Tibial nerve (tissue), 4 donors: Measurements from ENCODE around the gene PIH1D1. TPM values are rescaled to one million over a fixed set of nuclear protein-coding genes. Genes with fewer than 3 reads are reported as not detected.

Source experiments
- DNase-seq, 2 donors: peaks; one replicate each; pipeline ENCODE4 v3.0.0-alpha.2; 2019; ENCODE audit warnings: low spot score in 2 of 2
- H3K27ac ChIP-seq, 4 donors: fragments of 200-600 bp; sonication (generic) in 3 of 4; one replicate each; pipeline ENCODE4 v1.5.1; 2017 to 2019; ENCODE audit warnings: mild to moderate bottlenecking in 1 of 4
- H3K27me3 ChIP-seq, 2 donors: fragments of 200-600 bp; sonication (generic) in 1 of 2; one replicate each; pipeline versions ENCODE4 v1.5.1 to v1.6.0; 2017 to 2019
- H3K36me3 ChIP-seq, 3 donors: fragments of 200-600 bp; sonication (generic); one replicate each; pipeline ENCODE4 v1.5.1; 2018 to 2019
- H3K4me1 ChIP-seq, 4 donors: fragments of 200-600 bp; sonication (generic) in 3 of 4; one replicate each; pipeline ENCODE4 v1.5.1; 2017 to 2019
- H3K4me3 ChIP-seq, 4 donors: fragments of 200-600 bp; sonication (generic) in 3 of 4; one replicate each; pipeline ENCODE4 v1.5.1; 2017 to 2019; ENCODE audit warnings: mild to moderate bottlenecking in 1 of 4, moderate library complexity in 1 of 4
- H3K9me3 ChIP-seq, 4 donors: fragments of 200-600 bp; sonication (generic) in 3 of 4; one replicate each; pipeline ENCODE4 v1.5.1; 2017 to 2019
- CTCF ChIP-seq, 5 experiments: fragments of 200-600 bp in 3 of 5; fragments of 450-650 bp in 2 of 5; sonication (generic) in 3 of 5; IDR thresholded peaks; one replicate each; pipeline ENCODE4 v1.5.1; 2016 to 2019; ENCODE audit warnings: antibody characterized with exemption in 5 of 5, mild to moderate bottlenecking in 3 of 5, moderate library complexity in 2 of 5
- EP300 ChIP-seq, 2 donors: sonication (generic); formaldehyde crosslinking; IDR thresholded peaks; one replicate each; pipeline ENCODE4 v1.6.1; 2017; ENCODE audit warnings: antibody characterized with exemption in 2 of 2, mild to moderate bottlenecking in 1 of 2
- POLR2A ChIP-seq, 2 donors: fragments of 450-650 bp; IDR thresholded peaks; one replicate each; pipeline ENCODE4 v1.6.1; 2017; ENCODE audit warnings: antibody characterized with exemption in 2 of 2, mild to moderate bottlenecking in 2 of 2, moderate library complexity in 2 of 2
- WGBS, 2 donors: methylation state at CpG; one replicate each; pipeline ENCODE4 v1.1.5; 2018; 5-methylcytosine and 5-hydroxymethylcytosine counted together
- total RNA-seq, 4 donors: library from RNA; depleted of rRNA; stranded (reverse); fragments of >200 nt; gene quantifications; one replicate each; pipeline ENCODE4 v1.1.0, GENCODE V29; 2016

The PIH1D1 gene
- total RNA-seq, 4 donors from 2014 or later, result 85.0 to 128 (median 110) TPM

GRCh38 chr19:49428547-49429451 lies 22.8 kb downstream of the PIH1D1 start:
- no peaks in the 10 kb centered on the region for H3K9me3 ChIP-seq
- 9 to 18% methylated on average over 17 to 28 of the region's 29 CpGs for WGBS, 2 donors
- peaks cover 0 to 4% (median 0%) of the 10 kb centered on the region in 3 donors for H3K36me3 ChIP-seq
- peaks cover 0 to 22% (median 4%) of the 10 kb centered on the region in 4 donors for H3K4me1 ChIP-seq
- peaks cover 5 to 100% of the 10 kb centered on the region in 2 donors for H3K27me3 ChIP-seq
- no peak overlapping the region for H3K4me3 ChIP-seq
- no peak for DNase-seq
- no peak for TF ChIP-seq POLR2A (IDR thresholded peaks at IDR 0.05)
- no peak for TF ChIP-seq CTCF (IDR thresholded peaks at IDR 0.05)
- TF ChIP-seq EP300 (IDR thresholded peaks at IDR 0.05), result no peak
- H3K27ac ChIP-seq, result no peak overlapping the region

- 3% methylated on average over 42 to 43 of the region's 45 CpGs for WGBS, 2 donors
- H3K4me3 ChIP-seq, result no peak overlapping the region
- no peak for DNase-seq
- H3K27me3 ChIP-seq, result peaks cover 5 to 100% of the 10 kb centered on the region in 2 donors
- H3K4me1 ChIP-seq, result peaks cover 0 to 30% (median 11%) of the 10 kb centered on the region in 4 donors
- H3K9me3 ChIP-seq, result no peaks in the 10 kb centered on the region
- no peak overlapping the region for H3K27ac ChIP-seq
- peaks cover 0 to 4% (median 0%) of the 10 kb centered on the region in 3 donors for H3K36me3 ChIP-seq
- TF ChIP-seq CTCF (IDR thresholded peaks at IDR 0.05) (no peak), POLR2A (IDR thresholded peaks at IDR 0.05) (no peak), EP300 (IDR thresholded peaks at IDR 0.05) (no peak)
These were observed 23.6 kb downstream of the PIH1D1 start for GRCh38 chr19:49427855-49428546.

- H3K27ac ChIP-seq, result no peak overlapping the region
- H3K27me3 ChIP-seq, result peaks cover 5 to 100% of the 10 kb centered on the region in 2 donors
- peaks cover 0 to 4% (median 0%) of the 10 kb centered on the region in 3 donors for H3K36me3 ChIP-seq
- no peaks in the 10 kb centered on the region for H3K9me3 ChIP-seq
- 43 to 76% methylated on average over 3 to 11 of the region's 12 CpGs for WGBS, 2 donors
- no peak for DNase-seq
- peaks cover 0 to 34% (median 17%) of the 10 kb centered on the region in 4 donors for H3K4me1 ChIP-seq
- H3K4me3 ChIP-seq, result no peak overlapping the region
- TF ChIP-seq CTCF (IDR thresholded peaks at IDR 0.05) (no peak), POLR2A (IDR thresholded peaks at IDR 0.05) (no peak), EP300 (IDR thresholded peaks at IDR 0.05) (no peak)
These were observed 24.3 kb downstream of the PIH1D1 start for GRCh38 chr19:49427339-49427738.

- 1 to 5% methylated on average over 27 to 30 of the region's 30 CpGs for WGBS, 2 donors
- Histone ChIP-seq H3K27me3 (peaks cover 5 to 100% of the 10 kb centered on the region in 2 donors), H3K4me3 (no peak overlapping the region), H3K4me1 (peaks cover 0 to 46% (median 21%) of the 10 kb centered on the region in 4 donors), H3K27ac (no peak overlapping the region), H3K9me3 (no peaks in the 10 kb centered on the region), H3K36me3 (peaks cover 0 to 4% (median 0%) of the 10 kb centered on the region in 3 donors)
- TF ChIP-seq CTCF (IDR thresholded peaks at IDR 0.05) (no peak), POLR2A (IDR thresholded peaks at IDR 0.05) (no peak), EP300 (IDR thresholded peaks at IDR 0.05) (no peak)
- no peak for DNase-seq
These were observed 25.6 kb downstream of the PIH1D1 start for GRCh38 chr19:49425922-49426592.
